ENCODE data around the gene CCBE1.

Gene CCBE1

DNA sequence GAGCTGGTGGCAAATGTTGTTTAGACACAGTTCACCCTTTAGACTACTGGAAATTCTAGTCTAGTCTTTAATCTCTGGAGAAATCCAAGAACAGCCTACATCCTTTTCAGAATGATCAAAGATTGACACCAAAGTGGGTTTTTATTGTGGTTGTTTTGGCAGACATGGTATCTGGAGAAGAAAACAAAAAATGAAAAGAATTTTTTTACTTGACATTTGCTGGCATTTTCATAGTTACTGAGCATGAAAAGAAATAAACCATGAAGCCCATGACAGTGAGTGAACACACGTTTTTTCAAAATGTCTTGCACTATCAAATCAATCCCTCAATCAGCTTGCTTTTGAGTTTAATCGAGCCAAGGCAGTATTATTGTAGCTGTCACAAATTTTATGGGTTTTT, 125.3 kb downstream of the CCBE1 start:
- TF ChIP-seq, protein P1, sequence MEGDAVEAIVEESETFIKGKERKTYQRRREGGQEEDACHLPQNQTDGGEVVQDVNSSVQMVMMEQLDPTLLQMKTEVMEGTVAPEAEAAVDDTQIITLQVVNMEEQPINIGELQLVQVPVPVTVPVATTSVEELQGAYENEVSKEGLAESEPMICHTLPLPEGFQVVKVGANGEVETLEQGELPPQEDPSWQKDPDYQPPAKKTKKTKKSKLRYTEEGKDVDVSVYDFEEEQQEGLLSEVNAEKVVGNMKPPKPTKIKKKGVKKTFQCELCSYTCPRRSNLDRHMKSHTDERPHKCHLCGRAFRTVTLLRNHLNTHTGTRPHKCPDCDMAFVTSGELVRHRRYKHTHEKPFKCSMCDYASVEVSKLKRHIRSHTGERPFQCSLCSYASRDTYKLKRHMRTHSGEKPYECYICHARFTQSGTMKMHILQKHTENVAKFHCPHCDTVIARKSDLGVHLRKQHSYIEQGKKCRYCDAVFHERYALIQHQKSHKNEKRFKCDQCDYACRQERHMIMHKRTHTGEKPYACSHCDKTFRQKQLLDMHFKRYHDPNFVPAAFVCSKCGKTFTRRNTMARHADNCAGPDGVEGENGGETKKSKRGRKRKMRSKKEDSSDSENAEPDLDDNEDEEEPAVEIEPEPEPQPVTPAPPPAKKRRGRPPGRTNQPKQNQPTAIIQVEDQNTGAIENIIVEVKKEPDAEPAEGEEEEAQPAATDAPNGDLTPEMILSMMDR (IDR thresholded peaks at IDR 0.05; ENCODE audit: low read depth, low read length, missing control alignments): no peak
- DNase-seq (ENCODE audit: extremely low read depth, low read depth): no peak
- H3K4me3 ChIP-seq (replicated peaks; ENCODE audit: low read depth, low read length): no peak overlapping the region

DNA sequence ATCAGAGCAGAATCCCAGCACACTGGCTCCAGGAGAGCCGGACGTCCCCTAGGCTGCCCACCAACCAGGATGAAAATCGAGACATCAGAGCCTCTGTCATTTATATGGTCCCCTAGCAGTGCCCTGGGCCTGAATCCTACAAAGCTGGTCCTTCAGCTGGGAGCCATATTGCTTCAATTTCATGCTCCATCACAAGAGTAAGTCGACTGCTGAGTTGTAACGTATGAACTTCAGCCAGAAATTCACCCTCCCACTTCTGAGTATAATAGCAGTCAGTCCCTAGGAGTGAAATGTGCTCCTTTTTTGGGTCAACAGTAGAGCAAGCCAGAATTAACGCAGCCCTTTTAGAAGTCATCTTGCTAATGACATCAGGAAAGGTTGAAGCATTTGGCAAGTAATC, 126.4 kb downstream of the CCBE1 start:
- no peak for DNase-seq (ENCODE audit: extremely low read depth, low read depth)
- no peak overlapping the region for H3K4me3 ChIP-seq (replicated peaks; ENCODE audit: low read depth, low read length)
- TF ChIP-seq, protein P1 (IDR thresholded peaks at IDR 0.05; ENCODE audit: low read depth, low read length, missing control alignments): no peak

DNA sequence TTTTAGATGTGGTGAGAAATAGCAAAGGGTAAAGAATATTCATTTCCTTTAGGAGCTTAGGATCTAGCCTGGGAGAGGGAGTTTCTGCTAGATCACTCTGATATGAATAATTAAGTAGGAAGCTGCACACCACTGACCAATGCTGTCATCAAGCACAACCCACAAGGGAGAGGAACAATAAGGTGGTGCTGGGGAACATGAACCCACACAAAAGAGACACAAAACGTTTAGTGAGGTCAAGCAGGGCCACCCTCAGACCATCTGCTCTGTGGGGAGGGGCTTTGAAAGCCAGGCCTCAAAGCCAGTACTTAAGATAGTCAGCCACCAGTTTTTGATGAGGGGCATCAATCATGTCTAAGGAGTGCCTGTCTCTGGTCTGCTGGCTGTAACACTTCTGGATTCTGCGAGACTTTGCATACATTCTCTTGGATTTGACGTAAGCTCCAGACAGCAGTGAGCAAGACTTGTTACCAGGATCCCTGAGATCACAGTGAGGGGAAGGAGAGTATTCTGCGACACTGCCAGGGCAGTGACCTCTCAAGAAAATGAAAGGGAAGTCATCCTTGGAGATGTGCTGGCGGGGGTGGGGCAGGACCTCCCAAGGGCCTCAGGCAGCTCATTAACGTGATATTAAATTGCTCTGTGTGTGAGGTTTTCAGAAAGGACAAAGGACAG, 127.0 kb downstream of the CCBE1 start:
- TF ChIP-seq, protein P1 (IDR thresholded peaks at IDR 0.05; ENCODE audit: low read depth, low read length, missing control alignments): no peak
- H3K4me3 ChIP-seq (replicated peaks; ENCODE audit: low read depth, low read length): no peak overlapping the region
- DNase-seq (ENCODE audit: extremely low read depth, low read depth): no peak

DNA sequence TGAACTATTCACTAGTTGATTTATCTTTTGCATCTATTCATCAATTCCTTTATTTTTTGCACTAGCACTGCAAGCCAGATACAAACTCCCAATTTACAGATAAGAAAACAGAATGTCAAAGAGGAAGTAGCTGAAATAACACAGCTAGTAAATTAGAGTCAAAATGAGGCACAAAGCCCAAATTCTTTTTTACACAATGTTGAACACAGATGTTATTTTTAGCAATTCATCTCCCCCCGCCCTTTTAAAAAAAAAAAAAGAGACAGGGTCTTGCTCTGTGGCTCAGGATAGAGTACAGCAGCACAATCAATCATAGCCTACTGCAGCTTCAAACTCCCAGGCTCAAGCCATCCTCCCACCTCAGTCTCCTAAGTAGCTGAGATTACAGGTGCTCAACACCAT, 127.8 kb downstream of the CCBE1 start:
- TF ChIP-seq, protein P1 (IDR thresholded peaks at IDR 0.05; ENCODE audit: low read depth, low read length, missing control alignments): no peak
- no peak overlapping the region for H3K4me3 ChIP-seq (replicated peaks; ENCODE audit: low read depth, low read length)
- DNase-seq (ENCODE audit: extremely low read depth, low read depth): no peak

DNA sequence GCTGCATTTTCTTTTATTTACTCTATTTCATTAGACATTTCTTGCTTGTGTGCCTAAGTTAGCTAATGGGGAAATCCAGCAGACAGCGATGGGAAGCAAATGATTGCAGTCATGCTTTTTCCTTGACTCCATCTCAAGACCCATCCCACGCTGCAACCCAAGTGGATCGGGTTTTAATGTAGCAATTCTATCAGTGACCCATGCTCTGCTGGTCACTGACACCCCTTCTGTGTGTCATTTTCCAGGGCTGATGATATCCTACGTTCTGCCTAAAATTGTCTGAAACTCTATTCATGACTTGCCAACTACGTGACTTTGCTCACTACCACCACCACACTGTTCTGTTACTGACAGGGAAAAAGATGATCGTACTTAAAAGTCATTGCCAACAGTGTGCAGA, 129.8 kb downstream of the CCBE1 start:
- no peak for DNase-seq (ENCODE audit: extremely low read depth, low read depth)
- H3K4me3 ChIP-seq (replicated peaks; ENCODE audit: low read depth, low read length): no peak overlapping the region
- TF ChIP-seq, protein P1 (IDR thresholded peaks at IDR 0.05; ENCODE audit: low read depth, low read length, missing control alignments): no peak

DNA sequence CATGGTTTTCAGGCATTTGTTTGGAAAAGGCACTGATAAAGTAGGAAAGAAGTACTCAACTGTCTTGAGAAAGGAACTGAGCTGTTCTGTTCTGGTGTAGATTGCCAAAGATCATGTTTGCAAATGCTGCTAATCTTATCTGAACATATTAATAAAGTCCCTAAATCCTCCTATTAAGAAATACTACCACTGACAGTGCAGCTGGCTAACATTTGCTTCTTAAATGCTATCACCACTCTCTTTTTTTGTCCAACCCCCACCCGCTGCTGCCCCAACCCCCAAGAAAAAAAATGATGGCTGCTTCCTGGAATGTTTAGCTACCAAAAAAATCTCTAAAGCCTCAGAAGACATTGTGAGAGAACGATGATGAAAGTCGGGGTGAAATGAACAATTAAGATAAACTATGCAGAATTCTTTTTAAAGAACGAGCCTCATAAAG, 130.7 kb downstream of the CCBE1 start:
- TF ChIP-seq, protein P1 (IDR thresholded peaks at IDR 0.05; ENCODE audit: low read depth, low read length, missing control alignments): no peak
- H3K4me3 ChIP-seq (replicated peaks; ENCODE audit: low read depth, low read length): no peak overlapping the region
- no peak for DNase-seq (ENCODE audit: extremely low read depth, low read depth)

DNA sequence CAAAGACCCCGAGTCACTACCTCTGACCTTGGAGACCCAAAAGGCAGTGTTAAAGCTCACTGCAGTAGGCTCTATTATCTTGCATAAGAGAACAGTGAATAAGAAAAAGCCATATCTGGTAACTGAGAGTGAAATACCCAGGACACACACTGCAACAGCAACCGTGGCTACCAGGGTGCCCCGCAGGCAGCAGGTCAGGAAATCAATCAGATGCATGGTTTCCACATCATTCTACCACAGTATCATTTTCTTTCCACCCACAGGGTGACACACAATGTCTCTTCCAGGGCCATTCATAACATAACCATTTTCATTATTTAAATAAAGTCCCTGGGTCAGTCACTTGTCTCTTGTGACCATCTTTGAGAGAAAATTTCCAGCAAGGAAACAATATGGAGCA, 131.3 kb downstream of the CCBE1 start:
- no peak for DNase-seq (ENCODE audit: extremely low read depth, low read depth)
- TF ChIP-seq, protein P1 (IDR thresholded peaks at IDR 0.05; ENCODE audit: low read depth, low read length, missing control alignments): no peak
- H3K4me3 ChIP-seq (replicated peaks; ENCODE audit: low read depth, low read length): no peak overlapping the region

All from HFF-Myc (cell line).